HepG2 (cell line): ENCODE measurements around the gene MIB1. TPM values are rescaled to one million over a fixed set of nuclear protein-coding genes. Genes with fewer than 3 reads are reported as not detected.

Source experiments
- CENPBD1 ChIP-seq: sonication (generic); formaldehyde crosslinking; IDR thresholded peaks from 2 replicates; pipeline ENCODE4 v1.8.0; 2022; ENCODE audit warnings: missing genetic modification reagents, low read depth, mild to moderate bottlenecking, borderline replicate concordance
- FOXJ3 ChIP-seq: sonication (generic); formaldehyde crosslinking; IDR thresholded peaks from 2 replicates; pipeline ENCODE4 v1.4.0; 2020; ENCODE audit warnings: missing genetic modification reagents, mild to moderate bottlenecking, borderline replicate concordance
- HMG20A ChIP-seq: IDR thresholded peaks from 2 replicates; pipeline ENCODE4 v1.6.1; 2016; ENCODE audit warnings: borderline replicate concordance
- HMGXB3 ChIP-seq: sonication (generic); formaldehyde crosslinking; IDR thresholded peaks from 2 replicates; pipeline ENCODE4 v1.4.0; 2020; ENCODE audit warnings: missing genetic modification reagents, borderline replicate concordance
- HNRNPLL ChIP-seq: fragments of 200-400 bp; formaldehyde crosslinking; IDR thresholded peaks from 2 replicates; pipeline ENCODE4 v1.6.1; 2017; ENCODE audit warnings: mild to moderate bottlenecking, low read depth, low read length; ENCODE audit not compliant: poor library complexity, severe bottlenecking
- JARID2 ChIP-seq: sonication (generic); formaldehyde crosslinking; IDR thresholded peaks from 2 replicates; pipeline ENCODE4 v1.8.1; 2023; ENCODE audit warnings: missing genetic modification reagents, inconsistent platforms; ENCODE audit not compliant: insufficient replicate concordance
- KAT7 ChIP-seq: IDR thresholded peaks from 2 replicates; pipeline ENCODE4 v1.6.1; 2018; ENCODE audit warnings: borderline replicate concordance, missing compliant biosample characterization
- KDM5A ChIP-seq: fragments of 200-600 bp; sonication (generic); IDR thresholded peaks from 2 replicates; pipeline ENCODE4 v1.7.0; 2018; ENCODE audit warnings: antibody characterized with exemption, mild to moderate bottlenecking, low read length, borderline replicate concordance
- PHF20 ChIP-seq: sonication (generic); formaldehyde crosslinking; IDR thresholded peaks from 2 replicates; pipeline ENCODE4 v1.5.0; 2020; ENCODE audit warnings: mild to moderate bottlenecking, missing genetic modification reagents
- ZBTB43 ChIP-seq: sonication (generic); formaldehyde crosslinking; conservative IDR thresholded peaks from 2 replicates; pipeline ENCODE4 v1.4.0; 2020; ENCODE audit warnings: missing genetic modification reagents
- ZNF350 ChIP-seq: sonication (generic); formaldehyde crosslinking; IDR thresholded peaks from 2 replicates; pipeline ENCODE4 v1.4.0; 2020; ENCODE audit warnings: mild to moderate bottlenecking, low read depth, missing genetic modification reagents, borderline replicate concordance
- ZNF510 ChIP-seq: sonication (generic); formaldehyde crosslinking; IDR thresholded peaks from 2 replicates; pipeline ENCODE4 v1.4.0; 2020; ENCODE audit warnings: low read depth, mild to moderate bottlenecking, missing genetic modification reagents
- ZNF562 ChIP-seq: sonication (generic); formaldehyde crosslinking; IDR thresholded peaks from 2 replicates; pipeline ENCODE4 v1.8.0; 2022; ENCODE audit warnings: missing genetic modification reagents, borderline replicate concordance
- ZNF678 ChIP-seq: sonication (generic); formaldehyde crosslinking; IDR thresholded peaks from 2 replicates; pipeline ENCODE4 v1.4.0; 2020; ENCODE audit warnings: mild to moderate bottlenecking, missing genetic modification reagents
- ZNF773 ChIP-seq: sonication (generic); formaldehyde crosslinking; IDR thresholded peaks from 2 replicates; pipeline ENCODE4 v1.4.0; 2020; ENCODE audit warnings: missing genetic modification reagents, borderline replicate concordance
- ZNF879 ChIP-seq: sonication (generic); formaldehyde crosslinking; IDR thresholded peaks from 2 replicates; pipeline ENCODE4 v1.8.1; 2023; ENCODE audit warnings: missing genetic modification reagents
- polyA plus RNA-seq, 8 experiments: library from polyadenylated mRNA; depleted of rRNA in 3 of 8; stranded (reverse) in 7 of 8; unstranded in 1 of 8; fragments of >200 nt; fragmentation: Illumina TruSeq in 4 of 8; extraction: Trizol in 4 of 8; gene quantifications; 2 replicates each; pipeline versions ENCODE4 v1.2.1 to v1.2.3, GENCODE V29; 2011 to 2016; ENCODE audit warnings: low read depth in 4 of 8, missing spikeins in 1 of 8, mixed read lengths in 1 of 8; ENCODE audit not compliant: insufficient read depth in 1 of 8
- total RNA-seq, 5 experiments: library from RNA; depleted of rRNA; stranded (reverse); fragments of >200 nt; fragmentation: Illumina TruSeq; extraction: Trizol; gene quantifications; 2 replicates each; pipeline ENCODE4 v1.2.3, GENCODE V29; 2016; ENCODE audit warnings: low read depth in 1 of 5
- TF ChIP-seq, protein P1 (sequence below): sonication (generic); formaldehyde crosslinking; IDR thresholded peaks from 2 replicates; pipeline ENCODE4 v1.4.0; 2020; ENCODE audit warnings: missing genetic modification reagents

Gene MIB1
- total and polyA plus RNA-seq, 2 of the 13 experiments (the other 11 are each of a cell fraction or from before 2014, with no cell fraction given) = 12.0 to 47.0 TPM

- TF ChIP-seq ZBTB43 = no peak
- no peak for TF ChIP-seq HMG20A (CRISPR knock-in tag)
- TF ChIP-seq, protein P1, sequence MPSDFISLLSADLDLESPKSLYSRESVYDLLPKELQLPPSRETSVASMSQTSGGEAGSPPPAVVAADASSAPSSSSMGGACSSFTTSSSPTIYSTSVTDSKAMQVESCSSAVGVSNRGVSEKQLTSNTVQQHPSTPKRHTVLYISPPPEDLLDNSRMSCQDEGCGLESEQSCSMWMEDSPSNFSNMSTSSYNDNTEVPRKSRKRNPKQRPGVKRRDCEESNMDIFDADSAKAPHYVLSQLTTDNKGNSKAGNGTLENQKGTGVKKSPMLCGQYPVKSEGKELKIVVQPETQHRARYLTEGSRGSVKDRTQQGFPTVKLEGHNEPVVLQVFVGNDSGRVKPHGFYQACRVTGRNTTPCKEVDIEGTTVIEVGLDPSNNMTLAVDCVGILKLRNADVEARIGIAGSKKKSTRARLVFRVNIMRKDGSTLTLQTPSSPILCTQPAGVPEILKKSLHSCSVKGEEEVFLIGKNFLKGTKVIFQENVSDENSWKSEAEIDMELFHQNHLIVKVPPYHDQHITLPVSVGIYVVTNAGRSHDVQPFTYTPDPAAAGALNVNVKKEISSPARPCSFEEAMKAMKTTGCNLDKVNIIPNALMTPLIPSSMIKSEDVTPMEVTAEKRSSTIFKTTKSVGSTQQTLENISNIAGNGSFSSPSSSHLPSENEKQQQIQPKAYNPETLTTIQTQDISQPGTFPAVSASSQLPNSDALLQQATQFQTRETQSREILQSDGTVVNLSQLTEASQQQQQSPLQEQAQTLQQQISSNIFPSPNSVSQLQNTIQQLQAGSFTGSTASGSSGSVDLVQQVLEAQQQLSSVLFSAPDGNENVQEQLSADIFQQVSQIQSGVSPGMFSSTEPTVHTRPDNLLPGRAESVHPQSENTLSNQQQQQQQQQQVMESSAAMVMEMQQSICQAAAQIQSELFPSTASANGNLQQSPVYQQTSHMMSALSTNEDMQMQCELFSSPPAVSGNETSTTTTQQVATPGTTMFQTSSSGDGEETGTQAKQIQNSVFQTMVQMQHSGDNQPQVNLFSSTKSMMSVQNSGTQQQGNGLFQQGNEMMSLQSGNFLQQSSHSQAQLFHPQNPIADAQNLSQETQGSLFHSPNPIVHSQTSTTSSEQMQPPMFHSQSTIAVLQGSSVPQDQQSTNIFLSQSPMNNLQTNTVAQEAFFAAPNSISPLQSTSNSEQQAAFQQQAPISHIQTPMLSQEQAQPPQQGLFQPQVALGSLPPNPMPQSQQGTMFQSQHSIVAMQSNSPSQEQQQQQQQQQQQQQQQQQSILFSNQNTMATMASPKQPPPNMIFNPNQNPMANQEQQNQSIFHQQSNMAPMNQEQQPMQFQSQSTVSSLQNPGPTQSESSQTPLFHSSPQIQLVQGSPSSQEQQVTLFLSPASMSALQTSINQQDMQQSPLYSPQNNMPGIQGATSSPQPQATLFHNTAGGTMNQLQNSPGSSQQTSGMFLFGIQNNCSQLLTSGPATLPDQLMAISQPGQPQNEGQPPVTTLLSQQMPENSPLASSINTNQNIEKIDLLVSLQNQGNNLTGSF (CRISPR knock-in tag) = 0 out of 2 replicates have a peak, but pooled peaks have one; percentile 48
- no peak for TF ChIP-seq JARID2 (CRISPR knock-in tag)
- peak; percentile 91 for TF ChIP-seq HNRNPLL
- peak; percentile 81 for TF ChIP-seq HMGXB3 (CRISPR knock-in tag)
- TF ChIP-seq ZNF773 (CRISPR knock-in tag) = no peak
- TF ChIP-seq ZNF562 (CRISPR knock-in tag) = no peak
- TF ChIP-seq KAT7 (CRISPR knock-in tag) = no peak; the same call in 1 of the 2 replicates
- TF ChIP-seq ZNF678 = 0 out of 2 replicates have a peak, but pooled peaks have one; percentile 32
- peak; percentile 46; the same call in 1 of the 2 replicates for TF ChIP-seq PHF20 (CRISPR knock-in tag)
- TF ChIP-seq FOXJ3 (CRISPR knock-in tag) = peak; percentile 38; the same call in 1 of the 2 replicates
- no peak for TF ChIP-seq ZNF879 (CRISPR knock-in tag)
- TF ChIP-seq ZNF350 = peak; percentile 79; the same call in 1 of the 2 replicates
- TF ChIP-seq CENPBD1 (CRISPR knock-in tag) = no peak; the same call in 1 of the 2 replicates
- 0 out of 2 replicates have a peak, but pooled peaks have one; percentile 67 for TF ChIP-seq ZNF510 (CRISPR knock-in tag)
- no peak; the same call in 1 of the 2 replicates for TF ChIP-seq KDM5A
Measured at GRCh38 chr18:21704603-21705364, 35.8 kb upstream of the MIB1 start, which contains the start of gene ABHD3 (continued).
